Osteocyte (in vitro differentiated cells): ENCODE data around the gene SAMD4A. TPM values are rescaled to one million over a fixed set of nuclear protein-coding genes. Genes with fewer than 3 reads are reported as not detected.

ENCODE experiments used
- DNase-seq: peaks from one replicate; pipeline ENCODE4 v3.0.0; 2021; ENCODE audit warnings: mixed read lengths; ENCODE audit not compliant: unreplicated experiment; ENCODE audit errors: extremely low spot score
- H3K27ac Mint-ChIP-seq: one replicate; pipeline ENCODE4 v1.8.0; 2021; ENCODE audit warnings: mild to moderate bottlenecking, mixed read lengths; ENCODE audit not compliant: unreplicated experiment
- H3K27me3 Mint-ChIP-seq: one replicate; pipeline ENCODE4 v1.8.0; 2021; ENCODE audit warnings: mixed read lengths; ENCODE audit not compliant: unreplicated experiment
- H3K36me3 Mint-ChIP-seq: one replicate; pipeline ENCODE4 v1.8.0; 2021; ENCODE audit warnings: mixed read lengths; ENCODE audit not compliant: unreplicated experiment
- H3K4me1 Mint-ChIP-seq: one replicate; pipeline ENCODE4 v1.8.0; 2021; ENCODE audit warnings: mixed read lengths; ENCODE audit not compliant: unreplicated experiment
- H3K4me3 Mint-ChIP-seq: one replicate; pipeline ENCODE4 v1.8.0; 2021; ENCODE audit warnings: mild to moderate bottlenecking, moderate library complexity, mixed read lengths; ENCODE audit not compliant: unreplicated experiment
- H3K9me3 Mint-ChIP-seq: one replicate; pipeline ENCODE4 v1.8.0; 2021; ENCODE audit warnings: mixed read lengths; ENCODE audit not compliant: unreplicated experiment
- CTCF ChIP-seq: fragments of 200-600 bp; sonication (generic); IDR thresholded peaks from 2 replicates; pipeline ENCODE4 v1.5.0; 2021; ENCODE audit warnings: antibody characterized with exemption, mild to moderate bottlenecking, moderate library complexity
- total RNA-seq: library from RNA; stranded (reverse); gene quantifications from 2 replicates; pipeline ENCODE4 v1.2.1, GENCODE V29; 2021

Gene SAMD4A
- total RNA-seq, 1 donor from 2014 or later: 39.1 TPM

DNA sequence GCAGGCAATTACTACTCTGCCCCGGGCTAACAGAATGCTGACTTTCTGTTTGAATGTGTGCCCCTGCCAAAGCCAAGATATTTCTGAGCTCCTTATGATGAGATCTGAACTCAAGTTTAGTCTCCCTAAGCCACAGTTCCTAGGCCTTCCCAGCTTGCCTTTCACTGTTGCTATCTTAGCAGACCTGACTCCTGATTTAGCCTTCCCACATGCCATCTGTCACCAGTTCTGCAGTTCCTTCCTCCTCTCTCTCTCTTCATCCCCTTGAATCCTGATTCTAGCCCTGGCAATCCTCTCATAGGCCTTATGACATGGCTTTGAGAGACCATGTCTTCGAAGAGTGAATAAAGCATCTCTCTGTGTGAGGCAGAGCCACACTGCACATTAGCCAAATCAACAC, 12.5 kb upstream of the SAMD4A start:
- TF ChIP-seq CTCF: no peak
- no peak for DNase-seq
- Mint-ChIP-seq H3K9me3 (no peaks in the 10 kb centered on the region), H3K4me1 (no peaks in the 10 kb centered on the region), H3K27ac (no peak overlapping the region), H3K27me3 (no peaks in the 10 kb centered on the region), H3K36me3 (no peaks in the 10 kb centered on the region), H3K4me3 (no peak overlapping the region)

- H3K27me3 Mint-ChIP-seq: peaks cover 4% of the 10 kb centered on the region
- no peaks in the 10 kb centered on the region for H3K4me1 Mint-ChIP-seq
- H3K36me3 Mint-ChIP-seq: no peaks in the 10 kb centered on the region
- no peak for DNase-seq
- no peaks in the 10 kb centered on the region for H3K9me3 Mint-ChIP-seq
- peak; percentile 39 for TF ChIP-seq CTCF
- H3K27ac Mint-ChIP-seq: no peak overlapping the region
- H3K4me3 Mint-ChIP-seq: no peak overlapping the region
Observed at GRCh38 chr14:54555651-54556050, 11.3 kb upstream of the SAMD4A start.

DNA sequence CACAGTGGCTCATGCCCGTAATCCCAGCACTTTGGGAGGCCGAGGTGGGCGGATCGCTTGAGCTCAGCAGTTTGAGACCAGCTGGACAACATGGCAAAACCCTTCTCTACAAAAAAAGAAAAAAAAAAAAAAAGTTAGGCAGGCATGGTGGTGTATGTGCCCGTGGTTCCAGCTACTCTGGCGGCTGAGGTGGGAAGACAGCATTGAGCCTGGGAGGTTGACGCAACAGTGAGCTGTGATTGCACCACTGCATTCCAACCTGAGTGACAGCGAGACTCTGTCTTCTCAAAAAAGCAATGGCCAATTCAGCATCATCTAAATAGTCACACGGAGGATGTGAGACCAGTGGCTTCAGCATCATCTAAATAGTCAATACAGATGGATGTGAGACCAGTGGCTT, 10.4 kb upstream of the SAMD4A start:
- Mint-ChIP-seq H3K9me3 (no peaks in the 10 kb centered on the region), H3K4me3 (no peak overlapping the region), H3K27me3 (peaks cover 4% of the 10 kb centered on the region), H3K4me1 (no peaks in the 10 kb centered on the region), H3K27ac (no peak overlapping the region), H3K36me3 (no peaks in the 10 kb centered on the region)
- TF ChIP-seq CTCF: no peak
- no peak for DNase-seq

GRCh38 chr14:54562334-54562733, 4.6 kb upstream of the SAMD4A start:
- H3K27ac Mint-ChIP-seq: no peak overlapping the region

More at GRCh38 chr14:54562334-54562733, 4.6 kb upstream of the SAMD4A start:
- no peak for DNase-seq
- no peaks in the 10 kb centered on the region for H3K36me3 Mint-ChIP-seq
- peaks cover 9% of the 10 kb centered on the region for H3K4me1 Mint-ChIP-seq
- no peak overlapping the region for H3K4me3 Mint-ChIP-seq
- H3K27me3 Mint-ChIP-seq: peaks cover 4% of the 10 kb centered on the region
- TF ChIP-seq CTCF: no peak
- no peaks in the 10 kb centered on the region for H3K9me3 Mint-ChIP-seq
